ENCODE data around the gene WDR31. TPM values are rescaled to one million over a fixed set of nuclear protein-coding genes. Genes with fewer than 3 reads are reported as not detected.

The WDR31 gene
- total RNA-seq, 4 donors from 2014 or later, result 1.3 to 2.8 (median 2.1) TPM

- TF ChIP-seq EP300 (IDR thresholded peaks at IDR 0.05) (no peak), POLR2AphosphoS5 (IDR thresholded peaks at IDR 0.05) (no peak), POLR2A (IDR thresholded peaks at IDR 0.05; ENCODE audit: low read depth) (no peak), CTCF (IDR thresholded peaks at IDR 0.05) (no peak)
- intact Hi-C loops (cut with DNase I), result loop anchor here (10.0 kb wide), 1 partner anchor 97 kb away; the partner anchor contains the start of gene ALAD
- WGBS, result 69% methylated on average over 8 of the region's 8 CpGs
These were observed 32.6 kb downstream of the WDR31 start for GRCh38 chr9:113307396-113307975.

GRCh38 chr9:113306566-113306965 lies 33.5 kb downstream of the WDR31 start:
- WGBS, result 90% methylated on average over 1 of the region's 1 CpG
- Histone ChIP-seq H3K4me1 (peaks cover 0 to 12% (median 2%) of the 10 kb centered on the region in 4 donors), H3K4me3 (no peak overlapping the region), H3K27me3 (peaks cover 0 to 7% (median 0%) of the 10 kb centered on the region in 4 donors), H3K36me3 (no peaks in the 10 kb centered on the region), H3K27ac (replicated peaks in 1 of 4) (no peak overlapping the region), H3K9me3 (no peaks in the 10 kb centered on the region)
- DNase-seq (ENCODE audit: extremely low spot score), result no peak
- TF ChIP-seq CTCF (IDR thresholded peaks at IDR 0.05), result no peak
- no peak for TF ChIP-seq POLR2A (IDR thresholded peaks at IDR 0.05; ENCODE audit: low read depth)
- TF ChIP-seq EP300 (IDR thresholded peaks at IDR 0.05), result no peak
- no peak for TF ChIP-seq POLR2AphosphoS5 (IDR thresholded peaks at IDR 0.05)
- intact Hi-C loops (cut with DNase I), result loop anchor here (10.0 kb wide), 1 partner anchor 98 kb away; the partner anchor contains the start of gene ALAD

More at GRCh38 chr9:113307396-113307975, 32.6 kb downstream of the WDR31 start:
- Histone ChIP-seq H3K4me3 (no peak overlapping the region), H3K36me3 (no peaks in the 10 kb centered on the region), H3K9me3 (no peaks in the 10 kb centered on the region), H3K4me1 (peaks cover 0 to 12% (median 2%) of the 10 kb centered on the region in 4 donors), H3K27ac (replicated peaks in 1 of 4) (no peak overlapping the region), H3K27me3 (peaks cover 0 to 7% (median 0%) of the 10 kb centered on the region in 4 donors)
- no peak for DNase-seq (ENCODE audit: extremely low spot score)

- Histone ChIP-seq H3K36me3 (no peaks in the 10 kb centered on the region), H3K4me1 (no peaks in the 10 kb centered on the region), H3K4me3 (no peak within 1 kb of the TSS), H3K9me3 (no peaks in the 10 kb centered on the region), H3K27ac (replicated peaks in 1 of 4) (no peak within 1 kb of the TSS), H3K27me3 (peaks cover 0 to 7% (median 0%) of the 10 kb centered on the region in 4 donors)
- DNase-seq (ENCODE audit: extremely low spot score), result no peak
- no peak for TF ChIP-seq POLR2A (IDR thresholded peaks at IDR 0.05; ENCODE audit: low read depth)
- TF ChIP-seq EP300 (IDR thresholded peaks at IDR 0.05), result no peak
- TF ChIP-seq CTCF (IDR thresholded peaks at IDR 0.05), result no peak
- no peak for TF ChIP-seq POLR2AphosphoS5 (IDR thresholded peaks at IDR 0.05)
- 77% methylated on average over 25 of the region's 25 CpGs for WGBS
- intact Hi-C loops (cut with DNase I), result loop anchor here (10.0 kb wide), 1 partner anchor 102 kb away; the partner anchor contains the start of gene ALAD
These were observed 37.2 kb downstream of the WDR31 start, which contains the start of gene RNF183 for GRCh38 chr9:113302792-113303418. TSS of gene RNF183 (minus strand) at chr9:113303376. CDS start at chr9:113298184, 5,192 bp downstream.

GRCh38 chr9:113301548-113301947 lies 38.5 kb downstream of the WDR31 start:
- H3K27ac ChIP-seq (replicated peaks in 1 of 4), result no peak overlapping the region
- no peaks in the 10 kb centered on the region for H3K4me1 ChIP-seq
- H3K27me3 ChIP-seq, result peaks cover 0 to 7% (median 0%) of the 10 kb centered on the region in 4 donors
- DNase-seq (ENCODE audit: extremely low spot score), result no peak
- H3K9me3 ChIP-seq, result no peaks in the 10 kb centered on the region
- no peaks in the 10 kb centered on the region for H3K36me3 ChIP-seq
- TF ChIP-seq CTCF (IDR thresholded peaks at IDR 0.05) (no peak), POLR2A (IDR thresholded peaks at IDR 0.05; ENCODE audit: low read depth) (no peak), POLR2AphosphoS5 (IDR thresholded peaks at IDR 0.05) (no peak), EP300 (IDR thresholded peaks at IDR 0.05) (no peak)
- H3K4me3 ChIP-seq, result no peak overlapping the region
- WGBS, result 86% methylated on average over 8 of the region's 8 CpGs
- intact Hi-C loops (cut with DNase I), result loop anchor here (10.0 kb wide), 1 partner anchor 103 kb away; the partner anchor contains the start of gene ALAD
